Osteoblast (primary cell): ENCODE measurements around the gene PIAS1. TPM values are rescaled to one million over a fixed set of nuclear protein-coding genes. Genes with fewer than 3 reads are reported as not detected.

Experiments used
- DNase-seq: peaks from one replicate; pipeline ENCODE4 v3.0.0; 2011; ENCODE audit warnings: low spot score, mixed read lengths; ENCODE audit not compliant: insufficient read length; ENCODE audit errors: missing footprints
- H2AFZ ChIP-seq: 2 replicates; pipeline ENCODE4 v1.6.0; 2011; ENCODE audit warnings: mild to moderate bottlenecking, low read length
- H3K27ac ChIP-seq: 2 replicates; pipeline ENCODE4 v1.5.1; 2011; ENCODE audit warnings: mild to moderate bottlenecking, low read depth, low read length, moderate library complexity
- H3K27me3 ChIP-seq: 2 replicates; pipeline ENCODE4 v1.6.0; 2012; ENCODE audit warnings: mild to moderate bottlenecking, control low read depth, inconsistent platforms, low read length, moderate library complexity; ENCODE audit not compliant: insufficient read depth
- H3K36me3 ChIP-seq: 2 replicates; pipeline ENCODE4 v1.5.1; 2011; ENCODE audit warnings: mild to moderate bottlenecking, low read length, control low read depth, moderate library complexity; ENCODE audit not compliant: insufficient read depth
- H3K4me1 ChIP-seq: 2 replicates; pipeline ENCODE4 v1.5.1; 2011; ENCODE audit warnings: mild to moderate bottlenecking, low read length, control low read depth, moderate library complexity; ENCODE audit not compliant: insufficient read depth
- H3K4me2 ChIP-seq: 2 replicates; pipeline ENCODE4 v1.6.0; 2011; ENCODE audit warnings: mild to moderate bottlenecking, low read length; ENCODE audit not compliant: insufficient read depth
- H3K4me3 ChIP-seq: fragments of 200-600 bp; sonication (generic); 3 replicates; pipeline ENCODE4 v1.5.1; 2012; ENCODE audit warnings: mild to moderate bottlenecking, low read length, inconsistent platforms; ENCODE audit not compliant: insufficient read depth
- H3K79me2 ChIP-seq: 2 replicates; pipeline ENCODE4 v1.6.0; 2012; ENCODE audit warnings: mild to moderate bottlenecking, low read length, control low read depth, inconsistent platforms; ENCODE audit not compliant: insufficient read depth
- H3K9me3 ChIP-seq: 2 replicates; pipeline ENCODE4 v1.5.1; 2011; ENCODE audit warnings: low read depth, low read length, control low read depth
- H4K20me1 ChIP-seq: 2 replicates; pipeline ENCODE4 v1.6.0; 2012; ENCODE audit warnings: mild to moderate bottlenecking, low read length, control low read depth; ENCODE audit not compliant: insufficient read depth
- total RNA-seq: library from RNA; depleted of rRNA; stranded (reverse); fragments of >200 nt; gene quantifications from 2 replicates; pipeline ENCODE4 v1.2.3, GENCODE V29; 2012
- TF ChIP-seq, protein P1 (sequence below): IDR thresholded peaks from 2 replicates; pipeline ENCODE4 v1.5.1; 2011; ENCODE audit warnings: mild to moderate bottlenecking, low read depth, low read length, moderate library complexity; ENCODE audit errors: extremely low read depth

Gene PIAS1
- total RNA-seq, 1 donor = 29.0 TPM

GRCh38 chr15:68042855-68043222, 11.3 kb upstream of the PIAS1 start:
- Histone ChIP-seq H3K27me3 (peaks cover 26% of the 10 kb centered on the region), H3K4me3 (no peak overlapping the region), H3K4me1 (no peaks in the 10 kb centered on the region), H3K4me2 (no peak overlapping the region), H3K79me2 (no peaks in the 10 kb centered on the region), H4K20me1 (no peaks in the 10 kb centered on the region), H3K27ac (no peak overlapping the region), H3K9me3 (peaks cover 9% of the 10 kb centered on the region), H2AFZ (no peak overlapping the region), H3K36me3 (no peaks in the 10 kb centered on the region)
- TF ChIP-seq, protein P1, sequence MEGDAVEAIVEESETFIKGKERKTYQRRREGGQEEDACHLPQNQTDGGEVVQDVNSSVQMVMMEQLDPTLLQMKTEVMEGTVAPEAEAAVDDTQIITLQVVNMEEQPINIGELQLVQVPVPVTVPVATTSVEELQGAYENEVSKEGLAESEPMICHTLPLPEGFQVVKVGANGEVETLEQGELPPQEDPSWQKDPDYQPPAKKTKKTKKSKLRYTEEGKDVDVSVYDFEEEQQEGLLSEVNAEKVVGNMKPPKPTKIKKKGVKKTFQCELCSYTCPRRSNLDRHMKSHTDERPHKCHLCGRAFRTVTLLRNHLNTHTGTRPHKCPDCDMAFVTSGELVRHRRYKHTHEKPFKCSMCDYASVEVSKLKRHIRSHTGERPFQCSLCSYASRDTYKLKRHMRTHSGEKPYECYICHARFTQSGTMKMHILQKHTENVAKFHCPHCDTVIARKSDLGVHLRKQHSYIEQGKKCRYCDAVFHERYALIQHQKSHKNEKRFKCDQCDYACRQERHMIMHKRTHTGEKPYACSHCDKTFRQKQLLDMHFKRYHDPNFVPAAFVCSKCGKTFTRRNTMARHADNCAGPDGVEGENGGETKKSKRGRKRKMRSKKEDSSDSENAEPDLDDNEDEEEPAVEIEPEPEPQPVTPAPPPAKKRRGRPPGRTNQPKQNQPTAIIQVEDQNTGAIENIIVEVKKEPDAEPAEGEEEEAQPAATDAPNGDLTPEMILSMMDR = no peak
- no peak for DNase-seq

- Histone ChIP-seq H3K4me1 (no peaks in the 10 kb centered on the region), H3K27me3 (peaks cover 20% of the 10 kb centered on the region), H3K27ac (no peak overlapping the region), H2AFZ (no peak overlapping the region), H3K4me2 (no peak overlapping the region), H3K36me3 (no peaks in the 10 kb centered on the region), H3K9me3 (peaks cover 6% of the 10 kb centered on the region), H4K20me1 (no peaks in the 10 kb centered on the region), H3K79me2 (no peaks in the 10 kb centered on the region), H3K4me3 (no peak overlapping the region)
- TF ChIP-seq, protein P1 = no peak
- DNase-seq = no peak
These were observed 8.5 kb upstream of the PIAS1 start for GRCh38 chr15:68045289-68046265.

GRCh38 chr15:68047826-68048225, 6.3 kb upstream of the PIAS1 start:
- H3K4me1 ChIP-seq = no peaks in the 10 kb centered on the region
- H3K9me3 ChIP-seq = peaks cover 6% of the 10 kb centered on the region
- no peaks in the 10 kb centered on the region for H4K20me1 ChIP-seq
- no peaks in the 10 kb centered on the region for H3K36me3 ChIP-seq
- no peak overlapping the region for H2AFZ ChIP-seq
- TF ChIP-seq, protein P1 = no peak
- H3K79me2 ChIP-seq = no peaks in the 10 kb centered on the region
- peaks cover 7% of the 10 kb centered on the region for H3K27me3 ChIP-seq
- no peak overlapping the region for H3K4me3 ChIP-seq
- no peak for DNase-seq
- no peak overlapping the region for H3K4me2 ChIP-seq
- no peak overlapping the region for H3K27ac ChIP-seq

- H3K4me1 ChIP-seq = peaks cover 10% of the 10 kb centered on the region
- H3K36me3 ChIP-seq = no peaks in the 10 kb centered on the region
- no peaks in the 10 kb centered on the region for H3K27me3 ChIP-seq
- H3K4me2 ChIP-seq = no peak overlapping the region
- peaks cover 3% of the 10 kb centered on the region for H3K9me3 ChIP-seq
- peaks cover 19% of the 10 kb centered on the region for H3K79me2 ChIP-seq
- no peak for DNase-seq
- H4K20me1 ChIP-seq = peaks cover 11% of the 10 kb centered on the region
- TF ChIP-seq, protein P1 = no peak
- H2AFZ ChIP-seq = no peak overlapping the region
- no peak overlapping the region for H3K4me3 ChIP-seq
- H3K27ac ChIP-seq = no peak overlapping the region
These were observed 3.0 kb upstream of the PIAS1 start for GRCh38 chr15:68051109-68051508.
